Mesothelial cell of epicardium (in vitro differentiated cells): ENCODE measurements around the gene ENC1. TPM values are rescaled to one million over a fixed set of nuclear protein-coding genes. Genes with fewer than 3 reads are reported as not detected.

Source experiments
- DNase-seq, 2 experiments: peaks; one replicate each; pipeline ENCODE4 v3.0.0; 2021; ENCODE audit warnings: low spot score in 2 of 2; ENCODE audit not compliant: unreplicated experiment in 2 of 2
- H3K27ac Mint-ChIP-seq: 2 replicates; pipeline ENCODE4 v1.8.0; 2021; ENCODE audit warnings: mixed read lengths
- H3K27me3 Mint-ChIP-seq: 2 replicates; pipeline ENCODE4 v1.8.0; 2021; ENCODE audit warnings: low read depth, mixed read lengths
- H3K36me3 Mint-ChIP-seq: 2 replicates; pipeline ENCODE4 v1.8.0; 2021; ENCODE audit warnings: mixed read lengths
- H3K4me1 Mint-ChIP-seq: 2 replicates; pipeline ENCODE4 v1.8.0; 2021; ENCODE audit warnings: mixed read lengths
- H3K4me3 Mint-ChIP-seq: 2 replicates; pipeline ENCODE4 v1.8.0; 2021; ENCODE audit warnings: mild to moderate bottlenecking, moderate library complexity, mixed read lengths
- H3K9me3 Mint-ChIP-seq: 2 replicates; pipeline ENCODE4 v1.8.0; 2021; ENCODE audit warnings: mixed read lengths
- total RNA-seq: library from RNA; stranded (reverse); gene quantifications from 3 replicates; pipeline ENCODE4 v1.2.1, GENCODE V29; 2021
- TF ChIP-seq, protein P1 (sequence below): fragments of 200-600 bp; sonication (generic); IDR thresholded peaks from one replicate; pipeline ENCODE4 v1.5.0; 2021; ENCODE audit warnings: antibody characterized with exemption; ENCODE audit not compliant: unreplicated experiment

The ENC1 gene
- total RNA-seq, 1 donor from 2014 or later = 129 TPM

GRCh38 chr5:74624501-74624900 is 16.0 kb downstream of the ENC1 start:
- H3K27ac Mint-ChIP-seq = no peak overlapping the region
- H3K9me3 Mint-ChIP-seq = no peaks in the 10 kb centered on the region
- no peak for DNase-seq
- TF ChIP-seq, protein P1, sequence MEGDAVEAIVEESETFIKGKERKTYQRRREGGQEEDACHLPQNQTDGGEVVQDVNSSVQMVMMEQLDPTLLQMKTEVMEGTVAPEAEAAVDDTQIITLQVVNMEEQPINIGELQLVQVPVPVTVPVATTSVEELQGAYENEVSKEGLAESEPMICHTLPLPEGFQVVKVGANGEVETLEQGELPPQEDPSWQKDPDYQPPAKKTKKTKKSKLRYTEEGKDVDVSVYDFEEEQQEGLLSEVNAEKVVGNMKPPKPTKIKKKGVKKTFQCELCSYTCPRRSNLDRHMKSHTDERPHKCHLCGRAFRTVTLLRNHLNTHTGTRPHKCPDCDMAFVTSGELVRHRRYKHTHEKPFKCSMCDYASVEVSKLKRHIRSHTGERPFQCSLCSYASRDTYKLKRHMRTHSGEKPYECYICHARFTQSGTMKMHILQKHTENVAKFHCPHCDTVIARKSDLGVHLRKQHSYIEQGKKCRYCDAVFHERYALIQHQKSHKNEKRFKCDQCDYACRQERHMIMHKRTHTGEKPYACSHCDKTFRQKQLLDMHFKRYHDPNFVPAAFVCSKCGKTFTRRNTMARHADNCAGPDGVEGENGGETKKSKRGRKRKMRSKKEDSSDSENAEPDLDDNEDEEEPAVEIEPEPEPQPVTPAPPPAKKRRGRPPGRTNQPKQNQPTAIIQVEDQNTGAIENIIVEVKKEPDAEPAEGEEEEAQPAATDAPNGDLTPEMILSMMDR = no peak
- H3K4me1 Mint-ChIP-seq = peaks cover 43% of the 10 kb centered on the region
- H3K4me3 Mint-ChIP-seq = no peak overlapping the region
- H3K36me3 Mint-ChIP-seq = peaks cover 17% of the 10 kb centered on the region
- H3K27me3 Mint-ChIP-seq = no peaks in the 10 kb centered on the region

GRCh38 chr5:74623748-74624408 is 16.6 kb downstream of the ENC1 start:
- H3K36me3 Mint-ChIP-seq = peaks cover 12% of the 10 kb centered on the region
- H3K9me3 Mint-ChIP-seq = no peaks in the 10 kb centered on the region
- no peak overlapping the region for H3K4me3 Mint-ChIP-seq
- H3K4me1 Mint-ChIP-seq = peaks cover 43% of the 10 kb centered on the region
- no peaks in the 10 kb centered on the region for H3K27me3 Mint-ChIP-seq
- TF ChIP-seq, protein P1 = no peak
- no peak for DNase-seq
- no peak overlapping the region for H3K27ac Mint-ChIP-seq

DNA sequence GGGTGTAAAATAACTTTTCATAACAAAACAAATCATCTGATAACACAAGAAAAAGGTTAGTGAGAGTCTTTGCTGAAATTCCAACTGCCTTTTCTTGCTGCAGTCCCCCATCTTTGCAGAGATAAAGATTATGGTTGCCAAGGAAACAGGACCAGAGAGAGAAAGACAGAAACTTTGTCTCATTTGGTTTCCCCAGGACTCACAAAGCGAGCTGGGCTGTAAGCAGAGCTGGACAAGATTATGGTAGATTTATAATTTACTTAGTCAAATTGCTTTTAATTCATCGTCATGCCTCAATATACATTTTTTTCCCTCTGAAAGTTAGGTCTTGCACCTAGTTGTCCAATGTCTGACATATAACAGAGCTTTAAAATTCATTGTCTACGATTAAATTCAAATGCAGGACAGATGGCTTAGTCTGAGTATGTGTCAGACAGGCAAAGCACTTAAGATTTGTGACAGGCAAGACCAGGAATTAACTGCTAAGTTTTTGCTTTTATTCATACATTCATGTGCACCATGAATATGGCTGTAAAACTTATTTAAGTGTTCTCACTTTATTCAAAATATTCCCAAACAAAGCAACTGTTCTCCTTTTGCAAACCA is 17.4 kb downstream of the ENC1 start:
- no peaks in the 10 kb centered on the region for H3K27me3 Mint-ChIP-seq
- H3K27ac Mint-ChIP-seq = peak overlapping the region; percentile 55
- peaks cover 43% of the 10 kb centered on the region for H3K4me1 Mint-ChIP-seq

DNA sequence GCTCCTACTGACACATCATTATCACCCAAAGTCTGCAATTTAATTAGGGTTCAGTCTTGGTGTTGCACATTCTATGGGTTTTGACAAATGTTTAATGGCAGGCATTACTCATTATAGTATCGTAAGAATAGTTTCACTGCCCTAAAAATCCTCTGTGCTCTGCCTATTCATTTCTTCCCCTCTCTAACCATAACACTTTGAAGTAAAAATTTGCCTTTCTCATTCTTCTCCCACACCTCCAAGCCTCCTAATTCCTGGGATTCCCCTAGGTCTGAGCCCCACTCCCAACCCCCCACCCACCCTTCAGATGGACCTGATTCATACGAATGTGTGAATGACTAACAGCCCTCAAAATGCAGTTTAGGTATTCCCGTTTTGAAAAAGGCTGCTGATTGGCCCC is 18.4 kb downstream of the ENC1 start:
- TF ChIP-seq, protein P1 = no peak
- no peak overlapping the region for H3K4me3 Mint-ChIP-seq
- H3K4me1 Mint-ChIP-seq = peaks cover 53% of the 10 kb centered on the region
- H3K9me3 Mint-ChIP-seq = no peaks in the 10 kb centered on the region
- no peak overlapping the region for H3K27ac Mint-ChIP-seq
- no peaks in the 10 kb centered on the region for H3K27me3 Mint-ChIP-seq
- DNase-seq = no peak
- H3K36me3 Mint-ChIP-seq = no peaks in the 10 kb centered on the region

More for the DNA sequence above, 17.4 kb downstream of the ENC1 start:
- Mint-ChIP-seq H3K4me3 (no peak overlapping the region), H3K36me3 (peaks cover 8% of the 10 kb centered on the region), H3K9me3 (no peaks in the 10 kb centered on the region)
- DNase-seq = no peak
- TF ChIP-seq, protein P1 = no peak

- H3K4me3 Mint-ChIP-seq = no peak overlapping the region
Observed at GRCh38 chr5:74621492-74621891, 19.0 kb downstream of the ENC1 start.

More at GRCh38 chr5:74621492-74621891, 19.0 kb downstream of the ENC1 start:
- H3K27me3 Mint-ChIP-seq = no peaks in the 10 kb centered on the region
- DNase-seq = no peak
- no peaks in the 10 kb centered on the region for H3K36me3 Mint-ChIP-seq
- TF ChIP-seq, protein P1 = no peak
- no peak overlapping the region for H3K27ac Mint-ChIP-seq
- peaks cover 59% of the 10 kb centered on the region for H3K4me1 Mint-ChIP-seq
- H3K9me3 Mint-ChIP-seq = no peaks in the 10 kb centered on the region
